GM23248 (cell line): ENCODE data around the gene FRZB.

Experiments used
- EZH2 ChIP-seq: fragments of 200-600 bp; sonication (generic); IDR thresholded peaks from 2 replicates; pipeline ENCODE4 v1.6.1; 2018; ENCODE audit warnings: antibody characterized with exemption, mild to moderate bottlenecking; ENCODE audit not compliant: insufficient read depth, poor library complexity, severe bottlenecking
- EZH2phosphoT487 ChIP-seq: fragments of 200-600 bp; sonication (generic); IDR thresholded peaks from 2 replicates; pipeline ENCODE4 v1.6.1; 2018; ENCODE audit warnings: antibody characterized with exemption, moderate library complexity, mild to moderate bottlenecking, low read depth; ENCODE audit not compliant: insufficient read depth

- TF ChIP-seq EZH2 (no peak), EZH2phosphoT487 (no peak)
Measured at GRCh38 chr2:182901748-182902147, 35.3 kb upstream of the FRZB start.
